HG03039 (cell line): ENCODE data around the gene HSDL1.
A peak's percentile ranks its signal among the peaks of the same experiment; 100 is the strongest.

Experiments
- ATAC-seq: cut with Tn5 transposase; IDR thresholded peaks from one replicate; pipeline ENCODE4 v1.9.1; 2021; ENCODE audit warnings: mild to moderate bottlenecking, moderate library complexity; ENCODE audit not compliant: unreplicated experiment

The HSDL1 gene

GRCh38 chr16:84176192-84177053 lies 31.4 kb upstream of the HSDL1 start:
- no peak for ATAC-seq

- ATAC-seq = peak; percentile 44
Observed at GRCh38 chr16:84175350-84176081, 30.5 kb upstream of the HSDL1 start.

- no peak for ATAC-seq
Observed at GRCh38 chr16:84174396-84174795, 29.4 kb upstream of the HSDL1 start.

- ATAC-seq = no peak
Observed at GRCh38 chr16:84169765-84170310, 24.9 kb upstream of the HSDL1 start.

- no peak for ATAC-seq
Observed at GRCh38 chr16:84166796-84167695, 22.1 kb upstream of the HSDL1 start.

- no peak for ATAC-seq
Observed at GRCh38 chr16:84165746-84166145, 20.8 kb upstream of the HSDL1 start.

- ATAC-seq = no peak
Observed at GRCh38 chr16:84161801-84162200, 16.8 kb upstream of the HSDL1 start.

- ATAC-seq = no peak
Observed at GRCh38 chr16:84161037-84161436, 16.1 kb upstream of the HSDL1 start.

- no peak for ATAC-seq
Observed at GRCh38 chr16:84159800-84160199, 14.8 kb upstream of the HSDL1 start.

- no peak for ATAC-seq
Observed at GRCh38 chr16:84159007-84159406, 14.0 kb upstream of the HSDL1 start.

GRCh38 chr16:84156342-84156784 lies 11.4 kb upstream of the HSDL1 start:
- no peak for ATAC-seq

GRCh38 chr16:84155771-84156170 lies 10.8 kb upstream of the HSDL1 start:
- ATAC-seq = no peak

- no peak for ATAC-seq
Observed at GRCh38 chr16:84155226-84155625, 10.2 kb upstream of the HSDL1 start.

GRCh38 chr16:84153660-84154214 lies 8.8 kb upstream of the HSDL1 start:
- ATAC-seq = no peak

- no peak for ATAC-seq
Observed at GRCh38 chr16:84150926-84151325, 5.9 kb upstream of the HSDL1 start.

- ATAC-seq = no peak
Observed at GRCh38 chr16:84144209-84144858, 643 bp downstream of the HSDL1 start.

- no peak for ATAC-seq
Observed at GRCh38 chr16:84143784-84144199, 1.2 kb downstream of the HSDL1 start.

- ATAC-seq = no peak
Observed at GRCh38 chr16:84143081-84143480, 1.9 kb downstream of the HSDL1 start.

- no peak for ATAC-seq
Observed at GRCh38 chr16:84141143-84141670, 3.8 kb downstream of the HSDL1 start.
